SK-N-SH treated with all-trans-retinoic acid at 6 μM for 48 hours (cell line): ENCODE results near the gene OR6C76.

ENCODE experiments used
- ARNTL ChIP-seq: fragments of 450-650 bp; formaldehyde crosslinking; IDR thresholded peaks from 2 replicates; pipeline ENCODE4 v1.5.0; 2020; ENCODE audit warnings: low read depth, mild to moderate bottlenecking, moderate library complexity, borderline replicate concordance
- CREB5 ChIP-seq: fragments of 250-450 bp; sonication (Bioruptor Pico); IDR thresholded peaks from 2 replicates; pipeline ENCODE4 v1.5.1; 2020; ENCODE audit warnings: low read depth, mild to moderate bottlenecking, moderate library complexity
- ISL1 ChIP-seq: fragments of 250-450 bp; sonication (Bioruptor Pico); IDR thresholded peaks from 2 replicates; pipeline ENCODE4 v2.1.2; 2022; ENCODE audit warnings: mild to moderate bottlenecking, moderate library complexity
- OSR1 ChIP-seq: fragments of 250-450 bp; sonication (Bioruptor Pico); IDR thresholded peaks from 2 replicates; pipeline ENCODE4 v1.8.0; 2022; ENCODE audit warnings: moderate library complexity, mild to moderate bottlenecking, inconsistent platforms
- PATZ1 ChIP-seq: fragments of 250-450 bp; sonication (Bioruptor Pico); IDR thresholded peaks from 2 replicates; pipeline ENCODE4 v1.8.0; 2020; ENCODE audit warnings: mild to moderate bottlenecking, moderate library complexity, borderline replicate concordance
- POU6F1 ChIP-seq: fragments of 250-450 bp; sonication (Bioruptor Pico); IDR thresholded peaks from 2 replicates; pipeline ENCODE4 v1.8.0; 2021; ENCODE audit warnings: low read depth, mild to moderate bottlenecking, moderate library complexity, borderline replicate concordance
- PPARA ChIP-seq: fragments of 250-450 bp; sonication (Bioruptor Pico); IDR thresholded peaks from 2 replicates; pipeline ENCODE4 v1.5.0; 2020; ENCODE audit warnings: mild to moderate bottlenecking, borderline replicate concordance
- RARB ChIP-seq: fragments of 250-450 bp; sonication (Bioruptor Pico); IDR thresholded peaks from 2 replicates; pipeline ENCODE4 v1.8.0; 2021; ENCODE audit warnings: mild to moderate bottlenecking, moderate library complexity
- TCF4 ChIP-seq: fragments of 250-450 bp; sonication (Bioruptor Pico); IDR thresholded peaks from 2 replicates; pipeline ENCODE4 v1.8.0; 2021; ENCODE audit warnings: mild to moderate bottlenecking, moderate library complexity, borderline replicate concordance
- TOX ChIP-seq: fragments of 250-450 bp; sonication (Bioruptor Pico); IDR thresholded peaks from 2 replicates; pipeline ENCODE4 v1.8.0; 2021; ENCODE audit warnings: mild to moderate bottlenecking, moderate library complexity, borderline replicate concordance
- TSHZ2 ChIP-seq: fragments of 250-450 bp; sonication (Bioruptor Pico); IDR thresholded peaks from 2 replicates; pipeline ENCODE4 v1.5.0; 2020; ENCODE audit warnings: mild to moderate bottlenecking, moderate library complexity
- ZC3H10 ChIP-seq: fragments of 250-450 bp; sonication (Bioruptor Pico); IDR thresholded peaks from 2 replicates; pipeline ENCODE4 v1.5.1; 2021; ENCODE audit warnings: mild to moderate bottlenecking, moderate library complexity
- ZFP30 ChIP-seq: fragments of 450-650 bp; formaldehyde crosslinking; IDR thresholded peaks from 2 replicates; pipeline ENCODE4 v1.5.0; 2022; ENCODE audit warnings: mild to moderate bottlenecking, moderate library complexity
- ZNF70 ChIP-seq: fragments of 450-650 bp; formaldehyde crosslinking; IDR thresholded peaks from 2 replicates; pipeline ENCODE4 v1.5.0; 2020; ENCODE audit warnings: mild to moderate bottlenecking, moderate library complexity

- no peak for TF ChIP-seq PATZ1 (CRISPR knock-in tag)
- TF ChIP-seq OSR1, result no peak
- no peak for TF ChIP-seq TOX
- TF ChIP-seq RARB, result no peak
- no peak for TF ChIP-seq ZFP30 (CRISPR knock-in tag)
- no peak for TF ChIP-seq POU6F1
- no peak for TF ChIP-seq TSHZ2
- TF ChIP-seq ARNTL (CRISPR knock-in tag), result no peak
- no peak for TF ChIP-seq ZC3H10 (CRISPR knock-in tag)
- no peak for TF ChIP-seq ISL1 (CRISPR knock-in tag)
- no peak for TF ChIP-seq TCF4 (CRISPR knock-in tag)
- no peak for TF ChIP-seq CREB5 (CRISPR knock-in tag)
- no peak for TF ChIP-seq ZNF70 (CRISPR knock-in tag)
- TF ChIP-seq PPARA (CRISPR knock-in tag), result no peak
Measured at GRCh38 chr12:55396326-55396725, 29.7 kb upstream of the OR6C76 start.
